Activated naive CD4-positive, alpha-beta T cell treated with Interleukin-2 at 50 U/mL for 16 hours (primary cell): ENCODE results near the gene SRI.
"Not testable (repeated sequence)": the region's sequence is repeated elsewhere in the genome, so short reads cannot be mapped to it uniquely, and the experiment has no call there.

Source experiments
- DNase-seq: peaks from one replicate; pipeline ENCODE4 v3.0.0-alpha.2; 2020

Gene SRI

GRCh38 chr7:88172842-88173241, 47.0 kb downstream of the SRI start:
- DNase-seq, result no peak

GRCh38 chr7:88169717-88170320, 50.0 kb downstream of the SRI start:
- no peak for DNase-seq

- no peak for DNase-seq
These were observed 52.1 kb downstream of the SRI start for GRCh38 chr7:88167721-88168120.

- no peak for DNase-seq
These were observed 52.6 kb downstream of the SRI start for GRCh38 chr7:88167223-88167622.

DNA sequence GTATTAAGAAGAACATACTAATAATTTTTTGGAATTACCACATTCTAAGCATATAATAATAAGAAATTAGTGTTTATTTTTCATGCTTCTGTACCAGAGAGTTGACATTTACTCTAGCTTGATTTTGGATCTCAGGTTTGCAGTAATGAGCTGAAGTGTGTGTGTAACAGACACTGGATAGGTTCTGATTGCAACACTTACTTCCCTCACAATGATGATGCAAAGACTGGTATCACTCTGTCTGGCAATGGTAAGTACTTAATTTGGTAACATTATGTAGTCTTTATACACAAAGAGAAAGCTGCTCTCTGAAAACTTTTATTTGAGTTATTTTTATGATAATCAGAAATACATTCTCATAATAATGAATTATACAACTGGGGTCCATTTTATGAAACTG, 54.1 kb downstream of the SRI start:
- no peak for DNase-seq

GRCh38 chr7:88159741-88160140, 60.1 kb downstream of the SRI start:
- DNase-seq, result not testable (repeated sequence)

GRCh38 chr7:88156356-88156755, 63.5 kb downstream of the SRI start:
- no peak for DNase-seq

DNA sequence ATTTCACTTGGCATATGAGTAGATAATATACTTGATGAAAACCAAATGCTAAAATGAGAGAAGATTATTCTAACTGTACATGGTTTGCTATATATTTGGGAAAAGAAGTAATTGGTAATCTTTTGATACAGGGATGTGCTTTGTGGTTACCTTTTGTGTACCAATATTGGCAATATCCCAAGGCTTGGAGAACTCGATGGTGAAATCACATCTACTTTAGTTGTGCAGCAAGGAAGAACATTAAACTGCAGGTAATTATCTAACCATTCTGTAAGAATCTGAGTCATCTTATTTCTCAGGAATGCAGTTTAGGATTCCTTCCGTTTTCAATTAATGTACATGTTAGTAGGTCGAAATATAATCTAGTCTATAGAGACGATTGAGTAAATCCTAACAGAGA, 64.1 kb downstream of the SRI start:
- no peak for DNase-seq
